NCI-H524 (cell line): ENCODE results near the gene NOB1.
A peak's percentile ranks its signal among the peaks of the same experiment; 100 is the strongest.

Experiments used
- DNase-seq, 2 experiments: peaks; one replicate each; lab custom pipeline; 2025; lab: John Stamatoyannopoulos, UW

The NOB1 gene

GRCh38 chr16:69721441-69721957, 33.2 kb downstream of the NOB1 start:
- DNase-seq: no peak

GRCh38 chr16:69720822-69721430, 33.8 kb downstream of the NOB1 start:
- no peak for DNase-seq

- DNase-seq: no peak
These were observed 36.5 kb downstream of the NOB1 start for GRCh38 chr16:69718111-69718764.

- DNase-seq: no peak
These were observed 37.7 kb downstream of the NOB1 start for GRCh38 chr16:69717066-69717465.

- DNase-seq: no peak
These were observed 41.7 kb downstream of the NOB1 start for GRCh38 chr16:69712914-69713581.

GRCh38 chr16:69712277-69712676, 42.4 kb downstream of the NOB1 start:
- DNase-seq: no peak

- DNase-seq: no peak
These were observed 43.5 kb downstream of the NOB1 start for GRCh38 chr16:69711115-69711740.

- peak; percentile 39 to 75 for DNase-seq
These were observed 45.2 kb downstream of the NOB1 start for GRCh38 chr16:69709456-69710084.

GRCh38 chr16:69707920-69708683, 46.6 kb downstream of the NOB1 start:
- no peak for DNase-seq

GRCh38 chr16:69706975-69707340, 47.8 kb downstream of the NOB1 start:
- no peak for DNase-seq

GRCh38 chr16:69706256-69706974, 48.3 kb downstream of the NOB1 start:
- DNase-seq: no peak

GRCh38 chr16:69703638-69704037, 51.1 kb downstream of the NOB1 start:
- DNase-seq: no peak

GRCh38 chr16:69701866-69702265, 52.9 kb downstream of the NOB1 start:
- no peak for DNase-seq

- no peak for DNase-seq
These were observed 53.3 kb downstream of the NOB1 start for GRCh38 chr16:69701452-69701851.

- no peak for DNase-seq
These were observed 54.8 kb downstream of the NOB1 start for GRCh38 chr16:69699915-69700314.

- no peak for DNase-seq
These were observed 56.3 kb downstream of the NOB1 start for GRCh38 chr16:69698404-69698803.

GRCh38 chr16:69693916-69694315, 60.8 kb downstream of the NOB1 start:
- DNase-seq: no peak

- DNase-seq: no peak
These were observed 62.5 kb downstream of the NOB1 start for GRCh38 chr16:69691980-69692911.
